Measurements from ENCODE around the gene TRPM2. TPM values are rescaled to one million over a fixed set of nuclear protein-coding genes. Genes with fewer than 3 reads are reported as not detected.
A peak's percentile ranks its signal among the peaks of the same experiment; 100 is the strongest.

The TRPM2 gene
- total RNA-seq, 1 donor from 2014 or later = under 0.01 TPM

DNA sequence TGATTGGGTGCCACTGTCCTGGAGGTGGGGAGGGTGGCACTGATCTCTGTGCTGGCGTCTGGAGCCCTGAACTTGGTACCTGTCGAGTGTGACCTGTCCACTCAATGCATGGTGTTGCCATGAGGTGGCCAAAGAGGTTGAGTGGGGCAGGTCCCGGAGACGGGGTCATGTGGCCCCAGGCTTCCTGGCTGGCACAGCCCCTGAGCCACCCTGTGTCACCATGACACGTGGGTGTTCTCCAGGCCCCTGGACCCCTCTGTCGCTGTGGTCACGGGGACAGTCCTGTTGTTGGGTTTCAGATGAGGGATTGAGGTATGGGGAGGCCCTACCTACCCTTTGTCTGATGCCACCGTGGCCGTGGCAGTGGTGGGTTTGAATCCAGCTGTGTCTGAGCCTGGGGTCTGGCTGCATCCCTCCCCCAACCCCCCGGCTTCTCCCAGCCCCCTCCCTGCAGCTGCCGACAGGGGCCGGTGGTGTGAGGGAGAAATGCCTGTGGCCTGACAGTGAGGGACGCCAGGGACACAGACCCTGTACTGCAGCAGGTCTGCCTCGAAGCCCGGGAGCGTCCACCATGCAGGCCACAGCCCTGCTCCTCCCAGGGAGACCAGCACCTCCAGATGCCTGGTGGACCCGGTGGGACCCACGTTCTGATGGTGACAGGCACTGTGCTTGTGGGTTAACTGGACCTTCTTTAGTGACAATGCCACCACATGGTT lies 12.0 kb downstream of the TRPM2 start:
- Histone ChIP-seq H3K27me3 (ENCODE audit: control insufficient read depth, insufficient read depth, low read length) (no peaks in the 10 kb centered on the region), H3K36me3 (ENCODE audit: control insufficient read depth, insufficient read depth, low read length) (no peaks in the 10 kb centered on the region), H3K4me3 (ENCODE audit: low read depth, low read length) (no peak overlapping the region)
- TF ChIP-seq, protein P1, sequence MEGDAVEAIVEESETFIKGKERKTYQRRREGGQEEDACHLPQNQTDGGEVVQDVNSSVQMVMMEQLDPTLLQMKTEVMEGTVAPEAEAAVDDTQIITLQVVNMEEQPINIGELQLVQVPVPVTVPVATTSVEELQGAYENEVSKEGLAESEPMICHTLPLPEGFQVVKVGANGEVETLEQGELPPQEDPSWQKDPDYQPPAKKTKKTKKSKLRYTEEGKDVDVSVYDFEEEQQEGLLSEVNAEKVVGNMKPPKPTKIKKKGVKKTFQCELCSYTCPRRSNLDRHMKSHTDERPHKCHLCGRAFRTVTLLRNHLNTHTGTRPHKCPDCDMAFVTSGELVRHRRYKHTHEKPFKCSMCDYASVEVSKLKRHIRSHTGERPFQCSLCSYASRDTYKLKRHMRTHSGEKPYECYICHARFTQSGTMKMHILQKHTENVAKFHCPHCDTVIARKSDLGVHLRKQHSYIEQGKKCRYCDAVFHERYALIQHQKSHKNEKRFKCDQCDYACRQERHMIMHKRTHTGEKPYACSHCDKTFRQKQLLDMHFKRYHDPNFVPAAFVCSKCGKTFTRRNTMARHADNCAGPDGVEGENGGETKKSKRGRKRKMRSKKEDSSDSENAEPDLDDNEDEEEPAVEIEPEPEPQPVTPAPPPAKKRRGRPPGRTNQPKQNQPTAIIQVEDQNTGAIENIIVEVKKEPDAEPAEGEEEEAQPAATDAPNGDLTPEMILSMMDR (IDR thresholded peaks at IDR 0.05; ENCODE audit: insufficient read depth, low read length, severe bottlenecking) = no peak
- no peak for FAIRE-seq
- DNase-seq (ENCODE audit: low read depth) = no peak

DNA sequence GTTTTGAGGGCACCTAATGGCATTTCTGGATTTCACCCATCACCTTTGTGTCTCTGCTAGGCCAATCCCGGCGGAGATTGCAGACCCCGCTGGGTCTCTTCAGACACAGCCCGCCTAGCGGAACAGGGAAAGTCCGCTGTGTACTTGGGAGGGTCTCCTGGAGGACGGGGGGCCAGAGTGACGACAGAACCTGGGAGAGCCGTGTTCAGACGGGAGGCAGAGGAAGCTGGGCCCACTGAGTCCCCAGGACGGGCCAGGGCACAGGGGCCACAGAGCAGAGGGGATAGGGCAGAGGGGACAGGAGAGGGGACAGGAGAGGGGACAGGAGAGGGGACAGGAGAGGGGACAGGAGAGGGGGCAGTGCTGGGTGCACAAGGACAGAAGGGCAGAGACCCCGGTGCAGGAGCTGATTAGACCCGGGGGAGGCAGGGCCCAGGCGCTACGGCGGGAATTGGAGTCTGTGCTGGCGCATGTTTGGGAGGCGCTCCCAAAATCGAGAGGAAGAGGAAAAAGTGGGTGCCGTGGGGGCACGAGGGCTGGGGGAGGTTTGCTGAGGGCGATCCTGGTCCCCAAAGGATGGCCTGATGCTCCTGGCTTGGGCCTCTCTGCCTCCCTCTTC lies 12.7 kb downstream of the TRPM2 start:
- no peak for FAIRE-seq
- TF ChIP-seq, protein P1 (IDR thresholded peaks at IDR 0.05; ENCODE audit: insufficient read depth, low read length, severe bottlenecking) = no peak
- H3K4me3 ChIP-seq (ENCODE audit: low read depth, low read length) = no peak overlapping the region
- H3K27me3 ChIP-seq (ENCODE audit: control insufficient read depth, insufficient read depth, low read length) = no peaks in the 10 kb centered on the region
- no peaks in the 10 kb centered on the region for H3K36me3 ChIP-seq (ENCODE audit: control insufficient read depth, insufficient read depth, low read length)
- DNase-seq (ENCODE audit: low read depth) = no peak

DNA sequence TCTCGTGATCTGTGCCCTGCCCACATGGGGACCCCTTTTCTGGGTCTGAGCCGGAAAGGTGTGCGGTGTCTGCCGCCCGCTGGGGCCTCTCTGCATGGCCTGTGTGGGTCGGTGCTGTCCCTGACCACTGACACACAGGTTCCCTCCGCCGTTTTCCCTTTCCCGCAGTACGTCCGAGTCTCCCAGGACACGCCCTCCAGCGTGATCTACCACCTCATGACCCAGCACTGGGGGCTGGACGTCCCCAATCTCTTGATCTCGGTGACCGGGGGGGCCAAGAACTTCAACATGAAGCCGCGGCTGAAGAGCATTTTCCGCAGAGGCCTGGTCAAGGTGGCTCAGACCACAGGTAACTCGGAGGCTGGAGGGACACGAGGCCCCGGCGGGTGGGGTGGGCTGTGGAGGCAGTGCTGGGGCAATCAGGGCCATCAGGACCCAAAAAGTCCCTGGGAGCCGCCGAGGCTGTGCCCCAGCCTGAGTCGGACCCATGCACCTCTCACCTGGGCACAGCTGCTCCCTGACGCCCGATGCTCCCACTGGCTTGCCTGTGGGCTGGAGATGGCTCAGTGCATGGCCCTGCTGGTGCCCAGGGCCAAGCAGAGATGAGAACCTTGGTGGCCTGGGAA lies 13.3 kb downstream of the TRPM2 start:
- H3K27me3 ChIP-seq (ENCODE audit: control insufficient read depth, insufficient read depth, low read length) = no peaks in the 10 kb centered on the region
- H3K36me3 ChIP-seq (ENCODE audit: control insufficient read depth, insufficient read depth, low read length) = no peaks in the 10 kb centered on the region
- no peak for DNase-seq (ENCODE audit: low read depth)
- no peak for FAIRE-seq
- no peak overlapping the region for H3K4me3 ChIP-seq (ENCODE audit: low read depth, low read length)
- TF ChIP-seq, protein P1 (IDR thresholded peaks at IDR 0.05; ENCODE audit: insufficient read depth, low read length, severe bottlenecking) = no peak

DNA sequence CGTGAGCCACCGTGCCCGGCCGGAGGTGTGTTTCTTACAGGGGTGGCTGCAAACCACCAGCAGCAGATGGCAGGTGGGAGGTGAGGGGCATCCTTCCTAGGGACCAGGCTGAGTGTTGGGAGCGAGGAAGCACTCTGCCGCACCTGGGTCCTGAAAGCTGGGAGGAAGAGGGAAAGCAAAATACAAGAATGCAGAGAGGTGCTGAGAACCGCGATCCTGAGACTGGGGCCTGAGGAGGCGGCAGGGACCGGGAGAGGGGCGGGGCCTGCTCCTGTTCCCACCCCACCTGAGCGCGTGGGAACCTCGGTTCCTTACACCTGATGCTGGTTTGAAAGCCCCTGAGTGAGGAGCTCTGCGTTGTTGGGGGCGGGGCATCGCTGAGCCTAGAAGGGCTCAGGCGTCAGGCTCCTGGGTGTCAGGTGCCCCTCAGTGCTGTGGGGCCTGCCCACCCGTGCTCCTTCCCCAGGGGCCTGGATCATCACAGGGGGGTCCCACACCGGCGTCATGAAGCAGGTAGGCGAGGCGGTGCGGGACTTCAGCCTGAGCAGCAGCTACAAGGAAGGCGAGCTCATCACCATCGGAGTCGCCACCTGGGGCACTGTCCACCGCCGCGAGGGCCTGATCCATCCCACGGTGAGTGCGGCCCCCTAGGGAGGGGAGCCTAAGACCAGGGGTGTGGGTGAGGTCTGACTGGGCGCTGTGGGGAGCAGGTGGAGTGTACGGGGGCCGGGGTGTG lies 15.5 kb downstream of the TRPM2 start:
- no peak for FAIRE-seq
- DNase-seq (ENCODE audit: low read depth) = no peak
- no peak overlapping the region for H3K4me3 ChIP-seq (ENCODE audit: low read depth, low read length)
- TF ChIP-seq, protein P1 (IDR thresholded peaks at IDR 0.05; ENCODE audit: insufficient read depth, low read length, severe bottlenecking) = no peak
- H3K36me3 ChIP-seq (ENCODE audit: control insufficient read depth, insufficient read depth, low read length) = no peaks in the 10 kb centered on the region
- no peaks in the 10 kb centered on the region for H3K27me3 ChIP-seq (ENCODE audit: control insufficient read depth, insufficient read depth, low read length)

DNA sequence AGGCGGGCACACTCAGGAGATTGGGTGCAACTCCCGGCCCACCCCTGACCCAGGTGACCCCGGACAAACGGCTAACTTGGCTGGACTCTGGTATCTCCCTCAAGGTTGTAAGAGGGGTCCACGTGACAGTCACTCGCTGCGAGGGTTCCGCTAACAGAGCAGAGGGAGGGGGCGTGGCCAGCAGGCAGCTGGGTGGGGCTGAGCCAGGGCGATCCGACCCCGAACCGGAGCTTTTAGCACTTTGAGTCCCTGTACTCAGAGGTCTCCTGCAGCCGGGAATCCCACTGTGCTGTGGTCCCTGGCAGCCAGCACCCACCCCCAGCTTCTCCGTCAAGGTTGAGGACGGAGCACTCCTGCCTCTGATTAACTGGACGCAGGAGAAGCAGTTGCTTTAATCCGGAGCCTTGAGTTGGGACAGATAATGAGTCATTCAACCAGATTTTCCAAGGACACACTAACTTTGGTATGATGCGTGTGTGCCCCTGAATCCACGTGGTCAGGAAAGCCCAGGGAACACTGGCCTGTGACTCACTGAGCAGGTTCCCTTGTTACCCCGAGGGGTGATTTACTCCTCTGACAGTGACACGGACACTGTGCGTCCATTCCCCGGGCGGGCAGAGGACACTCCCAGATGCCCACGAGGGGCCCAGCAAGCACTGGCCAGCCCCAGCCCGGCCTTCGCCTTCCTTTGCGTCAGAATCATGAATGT lies 16.8 kb downstream of the TRPM2 start:
- FAIRE-seq = no peak
- TF ChIP-seq, protein P1 (IDR thresholded peaks at IDR 0.05; ENCODE audit: insufficient read depth, low read length, severe bottlenecking) = no peak
- Histone ChIP-seq H3K27me3 (ENCODE audit: control insufficient read depth, insufficient read depth, low read length) (no peaks in the 10 kb centered on the region), H3K36me3 (ENCODE audit: control insufficient read depth, insufficient read depth, low read length) (no peaks in the 10 kb centered on the region), H3K4me3 (ENCODE audit: low read depth, low read length) (no peak overlapping the region)
- peak; percentile 43 for DNase-seq (ENCODE audit: low read depth)

Measured in bronchial epithelial cell (primary cell).